ENCODE results near the gene CARD9. TPM values are rescaled to one million over a fixed set of nuclear protein-coding genes. Genes with fewer than 3 reads are reported as not detected.

Gene CARD9
- total and polyA plus RNA-seq, 2 of the 4 experiments (the other 2 are of a cell fraction): 0.36 to 1.9 TPM

DNA sequence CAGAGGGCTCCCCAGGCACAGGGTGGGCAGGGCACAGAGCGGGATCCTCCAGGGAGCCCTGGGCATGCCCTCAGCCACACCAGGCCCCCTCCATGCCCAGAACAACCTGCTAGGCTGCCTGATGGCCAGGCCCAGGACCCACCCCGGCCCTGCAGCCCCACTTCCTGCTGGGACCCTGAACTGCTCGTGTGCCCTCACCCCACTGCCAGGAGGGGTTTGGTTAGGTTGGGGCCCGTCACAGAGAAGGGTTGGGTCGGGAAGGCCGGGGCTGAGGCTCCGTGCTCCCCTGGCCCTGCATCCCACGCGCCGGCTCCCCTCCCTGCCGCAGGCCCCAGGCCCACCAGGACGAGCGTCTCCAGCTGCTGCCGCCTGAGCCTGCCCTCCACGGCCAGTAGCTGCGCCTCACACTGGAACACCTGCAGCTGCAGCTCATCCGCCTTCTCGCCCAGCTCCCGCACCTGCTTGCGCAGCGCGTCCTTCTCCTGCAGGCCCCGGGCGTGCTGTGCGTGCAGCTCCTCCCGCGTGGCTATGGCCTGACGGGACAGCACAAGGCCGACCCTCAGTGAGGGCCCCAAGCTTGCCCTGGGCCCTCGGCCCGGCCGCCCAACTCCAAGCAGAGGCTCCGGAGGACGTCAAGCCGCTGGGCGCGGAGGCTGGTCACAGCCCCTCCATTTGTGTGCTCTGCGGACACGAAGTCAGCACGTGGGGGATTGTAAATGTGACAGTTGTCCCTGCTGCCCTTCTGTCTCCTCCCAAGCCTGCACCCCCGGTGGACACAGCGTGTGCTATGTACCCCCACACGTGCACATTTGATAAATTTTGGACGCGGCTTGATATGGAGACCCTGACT, 5.9 kb downstream of the CARD9 start:
- TF ChIP-seq SMC3 (IDR thresholded peaks at IDR 0.05; ENCODE audit: low read depth, low read length): no peak
- no peak for TF ChIP-seq POLR2A (IDR thresholded peaks at IDR 0.05; ENCODE audit: low read depth, low read length)
- no peak for TF ChIP-seq RCOR1 (IDR thresholded peaks at IDR 0.05; ENCODE audit: insufficient replicate concordance, low read length)
- no peak for TF ChIP-seq CHD1 (IDR thresholded peaks at IDR 0.05; ENCODE audit: low read depth, low read length)
- TF ChIP-seq FOS (IDR thresholded peaks at IDR 0.05; ENCODE audit: low read depth, low read length): no peak
- TF ChIP-seq, protein P1, sequence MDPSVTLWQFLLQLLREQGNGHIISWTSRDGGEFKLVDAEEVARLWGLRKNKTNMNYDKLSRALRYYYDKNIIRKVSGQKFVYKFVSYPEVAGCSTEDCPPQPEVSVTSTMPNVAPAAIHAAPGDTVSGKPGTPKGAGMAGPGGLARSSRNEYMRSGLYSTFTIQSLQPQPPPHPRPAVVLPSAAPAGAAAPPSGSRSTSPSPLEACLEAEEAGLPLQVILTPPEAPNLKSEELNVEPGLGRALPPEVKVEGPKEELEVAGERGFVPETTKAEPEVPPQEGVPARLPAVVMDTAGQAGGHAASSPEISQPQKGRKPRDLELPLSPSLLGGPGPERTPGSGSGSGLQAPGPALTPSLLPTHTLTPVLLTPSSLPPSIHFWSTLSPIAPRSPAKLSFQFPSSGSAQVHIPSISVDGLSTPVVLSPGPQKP (IDR thresholded peaks at IDR 0.05; ENCODE audit: borderline replicate concordance, low read depth, low read length): no peak
- H4K5ac ChIP-seq (ENCODE audit: low read depth, low read length): no peak overlapping the region
- H2AK9ac ChIP-seq (replicated peaks; ENCODE audit: low read depth, low read length, poor library complexity): no peak overlapping the region
- H3K14ac ChIP-seq (replicated peaks; ENCODE audit: low read depth, low read length): no peak overlapping the region
- peaks cover 12% of the 10 kb centered on the region for H3K9me1 ChIP-seq (ENCODE audit: insufficient read depth, low read length)
- no peak overlapping the region for H3K27ac ChIP-seq (ENCODE audit: insufficient read depth, low read length)
- no TSS peak for BruUV-seq (replicated peaks)
- no peak overlapping the region for H3K18ac ChIP-seq (ENCODE audit: low read depth, low read length)
- dilution Hi-C loops (cut with HindIII; ENCODE audit: low sequenced_read_pairs, unreplicated experiment): no loop called here
- H2BK15ac ChIP-seq (ENCODE audit: low read depth, low read length): no peak overlapping the region
- in situ Hi-C loops (cut with MboI; ENCODE audit: low sequenced_read_pairs): no loop called here
- H3K23ac ChIP-seq (ENCODE audit: low read depth, low read length): no peak overlapping the region
- no peak overlapping the region for H4K91ac ChIP-seq (ENCODE audit: insufficient read depth, low read depth, low read length)
- no peak overlapping the region for H2BK20ac ChIP-seq (ENCODE audit: low read depth, low read length)
- H3K4me2 ChIP-seq (ENCODE audit: low read depth, low read length): no peak overlapping the region
- H3K4me3 ChIP-seq (ENCODE audit: insufficient read depth, low read depth, low read length): no peak overlapping the region
- no peak overlapping the region for H2BK5ac ChIP-seq (ENCODE audit: low read depth, low read length, poor library complexity, severe bottlenecking)
- H2AK5ac ChIP-seq (ENCODE audit: low read depth, low read length): no peak overlapping the region
- no peaks in the 10 kb centered on the region for H3K9me3 ChIP-seq (ENCODE audit: control insufficient read depth, insufficient read depth, low read length)
- H3K56ac ChIP-seq (ENCODE audit: extremely low read depth, insufficient read depth, low read length): no peak overlapping the region
- H4K20me1 ChIP-seq (ENCODE audit: insufficient read depth, low read length): no peaks in the 10 kb centered on the region
- no peaks in the 10 kb centered on the region for H3K36me3 ChIP-seq (ENCODE audit: control insufficient read depth, insufficient read depth, low read length)
- H3K27me3 ChIP-seq (ENCODE audit: control insufficient read depth, insufficient read depth, low read length): no peaks in the 10 kb centered on the region
- CTCF ChIA-PET: no interaction called here
- peaks cover 15% of the 10 kb centered on the region for H3K4me1 ChIP-seq (ENCODE audit: control insufficient read depth, insufficient read depth, low read length)
- H3K9ac ChIP-seq (ENCODE audit: low read depth, low read length): no peak overlapping the region
- H2BK120ac ChIP-seq (ENCODE audit: low read depth, low read length): no peak overlapping the region
- no peak for ATAC-seq (ENCODE audit: low read depth)
- H4K8ac ChIP-seq (ENCODE audit: low read depth in 2 of 2, low read length in 2 of 2): no peak overlapping the region
- 84% methylated on average over 28 of the region's 45 CpGs; no CpG with 5 or more reads in 1 of the 2 experiments for WGBS, 2 experiments (ENCODE audit: extremely low coverage in 2 of 2, insufficient read length in 1 of 2)
- POLR2A ChIA-PET (ENCODE audit: unreplicated experiment): no interaction called here
- H2AFZ ChIP-seq (replicated peaks; ENCODE audit: low read length, poor library complexity): no peak overlapping the region
- DNase-seq: no peak
- intact Hi-C loops (cut with micrococcal nuclease): no loop called here
- H3K4ac ChIP-seq (ENCODE audit: low read depth, low read length): no peak overlapping the region
- peaks cover 3 to 11% of the 10 kb centered on the region in 2 experiments; a peak in 3 of 4 replicates for H3K79me1 ChIP-seq (ENCODE audit: low read depth in 1 of 2, low read length in 2 of 2)

All from IMR-90 (cell line).